KOPT-K1 (cell line): ENCODE data around the gene SMCR8.
A peak's percentile ranks its signal among the peaks of the same experiment; 100 is the strongest.
"Not testable (repeated sequence)": the region's sequence is repeated elsewhere in the genome, so short reads cannot be mapped to it uniquely, and the experiment has no call there.

Experiments used
- H3K27ac ChIP-seq: fragments of 200-600 bp; sonication (generic); 2 replicates; pipeline ENCODE4 v1.5.1; 2016; ENCODE audit warnings: antibody characterized with exemption, mild to moderate bottlenecking, low read depth, low read length; ENCODE audit not compliant: poor library complexity, severe bottlenecking
- H3K36me3 ChIP-seq: fragments of 200-600 bp; sonication (generic); 2 replicates; pipeline ENCODE4 v1.5.1; 2017; ENCODE audit warnings: antibody characterized with exemption, mild to moderate bottlenecking, low read length, moderate library complexity; ENCODE audit not compliant: insufficient read depth
- H3K9me3 ChIP-seq: fragments of 200-600 bp; sonication (generic); 2 replicates; pipeline ENCODE4 v1.5.1; 2017; ENCODE audit warnings: antibody characterized with exemption, low read length, mild to moderate bottlenecking; ENCODE audit not compliant: insufficient read depth, poor library complexity, severe bottlenecking

The SMCR8 gene

GRCh38 chr17:18314731-18315561, at the start of gene SMCR8, which contains the start of gene TOP3A:
TSS of gene SMCR8 (plus strand) at chr17:18315293. CDS start at chr17:18315790, 497 bp downstream.
TSS of gene TOP3A (minus strand) at chr17:18314994. CDS start at chr17:18314778, 216 bp downstream.
- Histone ChIP-seq H3K9me3 (no peaks in the 10 kb centered on the region), H3K36me3 (peaks cover 67% of the 10 kb centered on the region), H3K27ac (peak within 1 kb of the TSS; percentile 74)

- Histone ChIP-seq H3K36me3 (peaks cover 57% of the 10 kb centered on the region), H3K27ac (no peak overlapping the region), H3K9me3 (no peaks in the 10 kb centered on the region)
Measured at GRCh38 chr17:18267366-18267765, 47.7 kb upstream of the SMCR8 start.

- H3K27ac ChIP-seq: no peak overlapping the region
- H3K9me3 ChIP-seq: no peaks in the 10 kb centered on the region
- peaks cover 61% of the 10 kb centered on the region for H3K36me3 ChIP-seq
Measured at GRCh38 chr17:18267927-18268711, 47.0 kb upstream of the SMCR8 start.

DNA sequence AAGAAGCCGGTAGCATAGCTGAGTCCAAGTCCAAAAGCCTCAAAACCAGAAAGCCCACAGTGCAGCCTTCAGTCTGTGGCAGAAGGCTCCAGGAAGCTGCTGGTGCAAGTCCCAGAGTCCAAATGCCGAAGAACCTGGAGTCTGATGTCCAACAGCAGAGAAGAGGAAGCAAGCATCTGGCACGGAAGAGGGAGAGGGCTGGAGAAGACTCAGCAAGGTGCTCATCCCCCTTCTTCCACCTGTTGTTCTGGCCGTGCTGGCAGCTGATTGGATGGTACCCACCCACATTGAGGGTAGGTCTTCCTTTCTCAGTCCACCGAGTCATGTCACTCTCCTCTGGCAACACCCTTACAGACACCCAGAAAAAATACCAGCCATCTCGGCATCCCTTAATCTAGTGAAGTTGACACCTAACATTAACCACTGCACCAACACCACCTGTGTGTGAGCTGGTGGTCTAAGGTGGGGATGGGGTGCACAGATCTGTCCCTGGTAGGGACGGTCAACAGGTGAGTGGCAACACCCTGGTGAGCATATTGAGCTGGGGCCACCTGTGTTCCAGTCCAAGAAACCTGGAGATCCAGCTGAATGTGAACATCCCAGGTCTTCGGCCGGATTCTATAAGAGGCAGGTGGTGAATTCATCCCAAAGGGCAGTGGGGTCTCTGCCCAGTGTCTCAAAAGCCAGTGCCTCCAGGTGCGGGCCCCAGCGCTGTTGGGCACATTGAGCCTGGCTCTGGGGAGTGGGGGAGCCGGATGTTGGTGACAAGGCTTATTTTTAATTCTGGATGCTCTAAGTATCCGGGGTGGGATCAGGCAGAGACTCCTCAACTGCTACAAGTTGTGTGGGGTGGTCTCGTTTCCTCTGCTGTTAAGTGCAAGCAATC, 44.8 kb upstream of the SMCR8 start:
- Histone ChIP-seq H3K27ac (no peak overlapping the region), H3K9me3 (no peaks in the 10 kb centered on the region), H3K36me3 (peaks cover 63% of the 10 kb centered on the region)

- H3K36me3 ChIP-seq: peaks cover 99% of the 10 kb centered on the region
- H3K27ac ChIP-seq: no peak overlapping the region
- no peaks in the 10 kb centered on the region for H3K9me3 ChIP-seq
Measured at GRCh38 chr17:18277076-18277475, 38.0 kb upstream of the SMCR8 start.

- Histone ChIP-seq H3K36me3 (peaks cover 99% of the 10 kb centered on the region), H3K9me3 (no peaks in the 10 kb centered on the region), H3K27ac (no peak overlapping the region)
Measured at GRCh38 chr17:18278867-18279266, 36.2 kb upstream of the SMCR8 start.

DNA sequence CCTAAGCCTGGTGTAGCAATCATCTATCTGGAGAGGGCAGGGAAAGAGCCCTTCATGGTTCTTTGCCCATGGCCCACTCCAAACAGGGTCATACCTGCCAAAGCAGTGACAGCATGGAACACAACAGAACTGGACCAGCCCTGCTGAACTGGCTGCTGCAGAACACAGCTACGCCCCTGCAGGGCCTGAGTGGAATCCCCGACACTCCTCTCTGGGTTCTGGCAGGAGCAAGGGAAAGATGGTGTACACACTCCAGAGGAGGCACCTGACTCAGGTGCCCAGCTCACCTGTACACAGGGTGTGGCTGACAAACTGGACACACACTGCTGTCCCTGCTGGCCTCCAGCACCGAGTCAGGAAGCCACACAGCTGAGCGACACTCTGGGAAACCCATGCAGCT, 34.8 kb upstream of the SMCR8 start:
- Histone ChIP-seq H3K27ac (no peak overlapping the region), H3K36me3 (peaks cover 100% of the 10 kb centered on the region), H3K9me3 (no peaks in the 10 kb centered on the region)

GRCh38 chr17:18280766-18281371, 34.2 kb upstream of the SMCR8 start:
- Histone ChIP-seq H3K36me3 (peaks cover 100% of the 10 kb centered on the region), H3K9me3 (no peaks in the 10 kb centered on the region)

DNA sequence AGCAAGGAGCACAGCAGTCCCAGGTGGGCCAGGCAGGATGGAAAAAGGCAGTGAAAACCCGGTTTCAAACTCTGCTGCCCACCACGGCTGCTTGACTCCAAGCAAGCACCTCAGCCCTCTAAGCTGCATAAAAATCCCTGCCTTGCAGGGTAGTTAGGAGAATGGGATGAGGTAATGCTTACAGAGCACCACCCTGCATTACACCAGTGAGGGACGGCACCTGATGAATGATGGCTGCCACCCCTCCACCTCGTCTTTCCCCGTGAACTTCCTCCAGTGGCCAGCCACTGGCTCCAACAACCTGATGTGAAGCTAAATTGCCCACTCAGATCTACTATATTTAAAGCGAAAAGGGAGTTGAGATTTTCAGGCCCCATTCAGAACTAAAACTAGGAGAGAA, 33.3 kb upstream of the SMCR8 start:
- H3K9me3 ChIP-seq: no peaks in the 10 kb centered on the region
- no peak overlapping the region for H3K27ac ChIP-seq
- peaks cover 100% of the 10 kb centered on the region for H3K36me3 ChIP-seq

More at GRCh38 chr17:18280766-18281371, 34.2 kb upstream of the SMCR8 start:
- no peak overlapping the region for H3K27ac ChIP-seq

GRCh38 chr17:18285296-18285695, 29.8 kb upstream of the SMCR8 start:
- peaks cover 98% of the 10 kb centered on the region for H3K36me3 ChIP-seq
- H3K9me3 ChIP-seq: no peaks in the 10 kb centered on the region
- H3K27ac ChIP-seq: no peak overlapping the region

DNA sequence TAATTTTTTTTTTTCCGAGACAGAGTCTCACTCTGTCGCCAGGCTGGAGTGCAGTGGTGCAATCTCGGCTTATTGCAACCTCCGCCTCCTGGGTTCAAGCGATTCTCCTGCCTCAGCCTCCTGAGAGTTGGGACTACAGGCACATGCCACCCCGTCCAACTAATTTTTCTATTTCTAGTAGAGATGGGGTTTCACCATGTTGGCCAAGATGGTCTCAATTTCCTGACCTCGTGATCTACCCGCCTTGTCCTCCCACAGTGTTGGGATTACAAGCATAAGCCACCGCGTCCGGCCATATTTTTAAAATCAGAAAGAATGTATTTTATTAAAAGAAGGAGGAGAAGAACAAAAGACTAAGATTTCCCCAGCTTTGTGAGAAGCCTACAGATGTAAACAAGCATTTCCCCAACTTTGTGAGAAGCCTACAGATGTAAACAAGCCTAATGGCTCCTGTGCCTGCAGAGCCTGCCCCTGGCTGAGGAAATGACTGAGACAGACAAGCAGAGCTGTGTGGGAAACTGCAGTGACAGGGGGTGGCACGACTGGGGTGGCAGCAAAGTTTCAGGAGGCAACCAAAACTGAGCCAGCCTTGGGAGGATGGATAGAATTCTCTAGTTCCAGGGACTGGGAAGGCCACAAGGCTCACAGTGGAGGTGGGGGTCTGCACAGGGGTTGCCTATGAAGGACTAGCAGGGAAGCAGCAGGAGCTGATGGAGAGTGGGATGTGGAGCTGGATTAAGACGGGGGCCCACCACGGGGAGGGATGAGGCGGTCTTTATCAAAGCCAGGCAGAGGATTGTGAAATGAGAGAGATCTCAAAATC, 23.2 kb upstream of the SMCR8 start:
- H3K9me3 ChIP-seq: no peaks in the 10 kb centered on the region
- H3K36me3 ChIP-seq: peaks cover 98% of the 10 kb centered on the region

DNA sequence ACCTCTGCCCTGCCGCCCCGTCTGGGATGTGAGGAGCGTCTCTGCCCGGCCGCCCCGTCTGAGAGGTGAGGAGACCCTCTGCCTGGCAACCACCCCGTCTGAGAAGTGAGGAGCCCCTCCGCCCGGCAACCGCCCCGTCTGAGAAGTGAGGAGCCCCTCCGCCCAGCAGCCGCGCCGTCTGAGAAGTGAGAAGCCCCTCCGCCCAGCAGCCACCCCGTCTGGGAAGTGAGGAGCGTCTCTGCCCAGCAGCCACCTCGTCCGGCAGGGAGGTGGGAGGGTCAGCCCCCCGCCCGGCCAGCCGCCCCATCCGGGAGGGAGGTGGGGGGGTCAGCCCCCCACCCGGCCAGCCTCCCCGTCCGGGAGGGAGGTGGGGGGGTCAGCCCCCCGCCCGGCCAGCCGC, 17.0 kb upstream of the SMCR8 start:
- H3K27ac ChIP-seq, H3K9me3 ChIP-seq: not testable (repeated sequence)
- H3K36me3 ChIP-seq: peaks cover 84% of the 10 kb centered on the region

More for the DNA sequence above, 23.2 kb upstream of the SMCR8 start:
- no peak overlapping the region for H3K27ac ChIP-seq

DNA sequence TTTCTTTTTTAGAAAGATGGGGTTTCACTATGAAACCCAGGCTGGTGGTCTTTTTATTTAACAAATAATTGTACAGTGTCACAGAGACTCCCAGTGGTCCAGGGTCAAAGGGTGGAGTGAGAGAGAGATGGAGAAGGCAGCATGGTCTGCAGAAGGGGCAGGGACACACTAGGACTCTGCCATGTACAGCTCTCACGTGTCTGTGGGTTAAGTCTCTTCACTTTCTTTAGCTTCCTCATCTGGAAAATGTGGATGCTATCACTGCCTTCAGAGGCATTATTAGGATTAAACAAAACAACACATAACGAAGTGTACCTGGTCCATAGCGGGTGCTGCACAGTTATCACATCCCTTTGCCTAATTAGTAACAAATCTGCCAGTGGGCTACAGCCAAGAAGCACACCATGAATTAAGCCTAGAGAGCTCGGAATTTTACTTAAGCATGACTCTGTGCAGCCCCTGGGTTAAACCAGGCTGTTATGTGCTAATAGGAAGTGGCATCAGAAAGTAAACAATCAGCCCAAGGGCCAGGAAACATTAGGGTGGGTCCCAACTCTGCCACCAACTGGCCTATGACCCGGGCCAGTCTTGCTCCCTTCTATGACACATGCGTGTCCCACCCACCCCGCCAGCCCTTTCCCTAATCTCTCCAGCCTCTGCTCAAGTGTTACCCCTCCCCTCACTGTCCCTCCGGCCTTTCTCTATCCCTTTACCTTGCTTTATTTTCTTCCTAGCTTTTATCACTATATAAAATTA, 14.2 kb upstream of the SMCR8 start:
- H3K27ac ChIP-seq: no peak overlapping the region

More for the DNA sequence above, 14.2 kb upstream of the SMCR8 start:
- Histone ChIP-seq H3K36me3 (peaks cover 84% of the 10 kb centered on the region), H3K9me3 (no peaks in the 10 kb centered on the region)
